ENCODE results near the gene SLIT3.

DNA sequence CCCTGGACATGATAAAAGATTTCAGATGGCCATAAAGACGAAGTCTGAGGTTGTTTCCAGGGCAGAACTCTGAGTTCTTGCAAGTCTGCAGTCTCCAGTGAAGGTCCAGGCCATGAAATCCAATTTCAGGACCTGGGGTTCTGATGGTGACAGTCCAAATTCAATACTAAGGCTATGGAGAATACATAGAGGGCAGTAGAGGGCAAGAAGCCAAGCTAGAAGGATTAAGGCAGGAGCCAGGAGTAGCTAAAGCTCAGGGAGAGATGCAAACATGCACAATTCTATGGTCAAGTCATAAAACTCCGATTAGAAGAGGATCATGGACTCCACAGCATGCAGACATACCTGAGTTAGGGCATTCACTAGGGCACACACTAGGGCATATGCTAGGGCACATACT, 11.4 kb downstream of the SLIT3 start:
- TF ChIP-seq ZNF8 (CRISPR knock-in tag; IDR thresholded peaks at IDR 0.05) (no peak), CSDC2 (CRISPR knock-in tag; IDR thresholded peaks at IDR 0.05) (no peak), ARNTL (CRISPR knock-in tag; IDR thresholded peaks at IDR 0.05; ENCODE audit: borderline replicate concordance, low read depth) (no peak), ISL1 (CRISPR knock-in tag; IDR thresholded peaks at IDR 0.05) (no peak), ESRRG (CRISPR knock-in tag; IDR thresholded peaks at IDR 0.05) (no peak), OSR1 (CRISPR knock-in tag; IDR thresholded peaks at IDR 0.05) (no peak), TCF4 (CRISPR knock-in tag; IDR thresholded peaks at IDR 0.05; ENCODE audit: borderline replicate concordance) (no peak), POU6F1 (CRISPR knock-in tag; IDR thresholded peaks at IDR 0.05; ENCODE audit: borderline replicate concordance, low read depth) (no peak), RARB (CRISPR knock-in tag; IDR thresholded peaks at IDR 0.05) (no peak)
- TF ChIP-seq, protein P1, sequence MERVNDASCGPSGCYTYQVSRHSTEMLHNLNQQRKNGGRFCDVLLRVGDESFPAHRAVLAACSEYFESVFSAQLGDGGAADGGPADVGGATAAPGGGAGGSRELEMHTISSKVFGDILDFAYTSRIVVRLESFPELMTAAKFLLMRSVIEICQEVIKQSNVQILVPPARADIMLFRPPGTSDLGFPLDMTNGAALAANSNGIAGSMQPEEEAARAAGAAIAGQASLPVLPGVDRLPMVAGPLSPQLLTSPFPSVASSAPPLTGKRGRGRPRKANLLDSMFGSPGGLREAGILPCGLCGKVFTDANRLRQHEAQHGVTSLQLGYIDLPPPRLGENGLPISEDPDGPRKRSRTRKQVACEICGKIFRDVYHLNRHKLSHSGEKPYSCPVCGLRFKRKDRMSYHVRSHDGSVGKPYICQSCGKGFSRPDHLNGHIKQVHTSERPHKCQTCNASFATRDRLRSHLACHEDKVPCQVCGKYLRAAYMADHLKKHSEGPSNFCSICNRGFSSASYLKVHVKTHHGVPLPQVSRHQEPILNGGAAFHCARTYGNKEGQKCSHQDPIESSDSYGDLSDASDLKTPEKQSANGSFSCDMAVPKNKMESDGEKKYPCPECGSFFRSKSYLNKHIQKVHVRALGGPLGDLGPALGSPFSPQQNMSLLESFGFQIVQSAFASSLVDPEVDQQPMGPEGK (CRISPR knock-in tag; IDR thresholded peaks at IDR 0.05; ENCODE audit: borderline replicate concordance): no peak

Measured in SK-N-SH treated with all-trans-retinoic acid at 6 μM for 48 hours (cell line).